H4 (cell line): ENCODE data around the gene KCNAB1. TPM values are rescaled to one million over a fixed set of nuclear protein-coding genes. Genes with fewer than 3 reads are reported as not detected.

Source experiments
- DNase-seq: peaks from one replicate; pipeline ENCODE4 v3.0.0-alpha.2; 2015; ENCODE audit warnings: low spot score
- total RNA-seq: library from RNA; depleted of rRNA; stranded (reverse); fragments of >200 nt; shearing (Covaris generic); gene quantifications from 2 replicates; pipeline ENCODE4 v1.2.3, GENCODE V29; 2014

Gene KCNAB1
- total RNA-seq, 1 experiment from 2014 or later, result 0.33 TPM

DNA sequence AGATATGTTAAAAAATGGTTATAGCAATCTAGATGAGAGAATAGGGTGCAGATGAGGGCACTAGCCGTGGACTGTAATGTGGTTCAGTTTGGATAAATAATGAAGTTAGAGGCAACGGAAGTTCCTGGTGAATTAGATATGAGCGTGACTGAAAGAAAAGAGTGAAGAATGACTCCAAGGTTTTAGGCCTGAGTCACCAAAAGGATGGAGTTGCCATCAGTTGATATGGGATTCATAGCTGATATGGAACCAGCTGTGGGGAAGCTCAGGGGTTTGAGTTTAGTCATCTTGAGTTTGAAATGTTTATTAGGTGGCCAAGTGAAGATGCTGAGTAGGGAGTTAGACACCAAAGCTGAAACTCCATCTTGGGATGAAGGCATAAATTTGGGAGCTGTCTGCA, 368.4 kb downstream of the KCNAB1 start:
- peak; percentile 26 for DNase-seq

DNA sequence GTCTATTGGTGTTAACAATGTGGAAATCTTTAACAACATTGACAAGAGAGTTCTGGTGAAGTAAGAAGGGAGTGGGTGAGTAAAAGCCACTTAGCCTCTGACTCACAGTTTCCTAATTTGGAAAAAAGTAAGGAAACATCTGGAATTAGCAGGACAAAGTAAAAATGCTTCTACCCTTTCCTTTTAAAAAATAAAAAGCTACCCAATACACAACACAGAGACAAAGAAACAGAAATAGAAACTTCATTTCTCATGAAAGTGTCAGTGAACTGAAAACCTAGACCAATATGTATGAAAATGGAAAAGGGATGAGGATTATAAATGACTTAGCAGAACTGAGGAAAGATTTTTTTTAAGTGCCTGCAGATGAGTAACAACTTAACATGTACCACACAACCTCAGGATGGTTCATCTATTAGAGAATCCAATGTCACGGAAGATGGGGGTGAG, 369.1 kb downstream of the KCNAB1 start:
- no peak for DNase-seq

DNA sequence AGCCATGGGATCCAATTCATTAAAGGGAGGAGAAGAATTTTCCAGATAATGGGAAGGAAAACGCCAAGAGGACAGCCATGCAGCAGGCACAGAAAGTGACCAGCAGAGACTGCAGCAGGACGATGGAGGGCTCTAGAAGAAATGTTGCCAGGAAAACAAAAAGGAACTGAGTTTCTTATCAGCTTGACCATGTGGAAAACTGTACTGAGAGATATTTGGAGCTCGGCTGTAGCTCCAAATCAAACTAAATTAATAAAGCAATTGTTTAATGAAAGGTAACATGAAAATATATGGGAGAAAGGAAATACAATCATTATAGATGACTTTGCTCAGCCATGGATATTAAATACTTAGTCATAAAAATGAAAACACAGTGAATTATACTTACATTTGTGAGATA, 370.8 kb downstream of the KCNAB1 start:
- no peak for DNase-seq

GRCh38 chr3:156492801-156493261, 372.5 kb downstream of the KCNAB1 start:
- DNase-seq, result no peak

GRCh38 chr3:156493887-156494286, 373.5 kb downstream of the KCNAB1 start:
- no peak for DNase-seq

DNA sequence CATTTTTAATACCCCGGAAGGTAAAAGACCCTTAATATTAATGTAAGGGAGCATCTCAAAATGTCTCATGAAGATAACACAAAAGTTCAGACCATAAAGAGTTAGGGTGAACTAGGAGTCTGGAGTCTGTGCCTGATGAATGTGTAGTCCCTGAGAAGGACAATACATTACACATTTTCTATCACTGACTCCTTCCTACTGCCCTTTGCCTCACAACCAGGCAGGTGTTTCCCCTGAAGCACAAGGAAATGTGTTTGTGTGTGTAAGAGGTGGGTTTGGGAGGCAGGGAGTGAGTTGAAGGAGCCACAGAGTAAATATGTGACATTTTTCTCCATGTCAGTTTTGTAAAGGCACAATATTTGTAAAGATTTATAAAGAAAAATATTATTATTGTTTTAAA, 375.4 kb downstream of the KCNAB1 start:
- no peak for DNase-seq

GRCh38 chr3:156497326-156497725, 376.9 kb downstream of the KCNAB1 start:
- no peak for DNase-seq

GRCh38 chr3:156498307-156498706, 377.9 kb downstream of the KCNAB1 start:
- no peak for DNase-seq

DNA sequence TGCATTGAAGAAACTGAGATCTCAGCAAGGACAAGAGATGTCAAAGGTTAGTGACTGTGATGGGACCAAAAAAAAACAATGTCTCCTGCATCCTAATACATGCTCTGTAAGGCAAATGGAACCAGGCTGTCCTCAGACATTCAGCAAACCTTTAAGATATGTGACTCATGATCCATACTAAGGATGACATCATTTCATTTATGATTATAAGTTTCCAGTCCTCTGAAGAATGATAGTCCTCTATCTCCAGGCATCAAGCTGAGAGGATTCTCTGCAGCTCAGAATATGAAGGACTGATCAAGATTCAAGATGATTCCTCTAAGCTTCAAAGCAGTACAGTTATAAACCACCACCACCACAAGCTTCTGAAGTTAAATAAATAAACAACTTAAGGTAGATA, 386.9 kb downstream of the KCNAB1 start:
- no peak for DNase-seq

DNA sequence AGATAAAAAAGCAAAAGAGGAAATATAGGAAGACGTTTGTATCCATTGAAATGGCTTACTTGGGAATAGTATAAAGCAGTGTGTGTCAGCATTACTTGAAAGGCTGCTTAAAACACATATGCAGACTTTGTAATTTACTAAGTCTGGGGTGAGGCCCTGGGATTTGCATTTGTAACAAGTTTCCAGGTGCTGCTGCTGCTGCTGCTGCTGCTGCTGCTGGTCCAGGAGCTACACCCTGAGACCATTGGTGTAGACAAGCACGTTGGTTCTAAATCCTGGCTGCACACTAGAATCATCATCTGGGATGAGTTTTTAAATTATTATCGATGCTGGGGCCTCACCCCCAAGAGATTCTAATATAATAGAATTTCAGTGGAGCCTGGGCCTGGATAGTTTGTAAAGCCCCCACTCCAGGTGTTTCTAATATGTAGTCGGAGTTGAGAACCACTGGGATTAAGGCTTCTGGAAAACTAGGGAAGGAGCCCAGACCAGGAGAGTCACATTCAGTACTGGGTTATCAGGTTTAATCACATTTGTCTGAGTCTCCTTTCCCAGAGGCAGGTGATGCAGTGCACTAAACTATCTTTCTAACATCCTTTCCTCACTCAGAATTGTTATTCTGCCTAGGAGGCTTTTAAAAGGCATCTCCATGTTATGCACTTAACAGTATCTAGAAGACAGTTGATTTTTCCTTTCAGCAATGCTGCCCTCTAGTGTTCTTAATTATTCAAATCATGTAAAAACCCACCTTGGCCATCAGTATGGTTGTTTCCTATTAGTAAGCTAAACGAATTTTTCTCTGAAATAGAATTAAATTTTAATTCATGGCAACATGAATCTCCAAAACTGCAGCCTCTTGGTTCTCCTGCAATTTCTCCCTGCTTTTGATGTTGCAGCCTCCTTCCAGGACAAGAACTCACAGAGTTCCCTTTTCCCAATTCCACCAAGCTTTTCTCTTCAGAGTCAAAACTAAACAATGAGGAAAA, 389.1 kb downstream of the KCNAB1 start:
- peak; percentile 58 for DNase-seq

DNA sequence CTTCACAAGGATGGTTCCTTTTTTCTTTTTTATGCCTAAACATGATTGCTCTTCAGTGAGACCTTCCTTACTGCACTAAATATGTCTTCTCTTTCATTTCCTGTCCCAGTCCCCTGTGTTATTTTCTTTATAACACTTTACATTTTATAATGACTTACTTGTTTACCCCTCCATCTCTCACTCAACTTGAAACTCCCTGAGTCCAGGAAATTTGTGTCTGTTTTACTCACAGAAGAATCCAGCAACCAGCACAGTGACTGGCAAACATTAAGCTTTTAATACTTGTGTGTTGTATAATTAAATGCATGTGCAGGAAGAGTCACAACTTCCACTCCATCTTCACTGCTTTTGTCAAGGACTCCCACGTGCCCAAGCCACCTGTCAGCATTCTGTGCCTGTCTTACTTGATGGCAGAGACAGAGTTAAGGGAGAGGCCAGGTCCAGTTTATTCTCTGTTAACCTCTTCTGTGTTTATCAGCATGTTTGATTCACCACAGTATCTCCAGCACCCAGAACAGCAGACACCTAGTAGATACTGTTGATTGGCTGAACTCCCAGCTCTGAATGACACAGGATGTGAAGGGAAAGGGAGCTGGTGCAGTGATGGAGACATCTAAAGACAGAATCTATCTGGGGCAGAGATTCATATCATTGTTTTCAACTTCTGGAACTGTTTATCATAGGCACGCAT, 391.8 kb downstream of the KCNAB1 start:
- no peak for DNase-seq

- DNase-seq, result peak; percentile 65
These were observed 393.2 kb downstream of the KCNAB1 start for GRCh38 chr3:156513619-156514018.

DNA sequence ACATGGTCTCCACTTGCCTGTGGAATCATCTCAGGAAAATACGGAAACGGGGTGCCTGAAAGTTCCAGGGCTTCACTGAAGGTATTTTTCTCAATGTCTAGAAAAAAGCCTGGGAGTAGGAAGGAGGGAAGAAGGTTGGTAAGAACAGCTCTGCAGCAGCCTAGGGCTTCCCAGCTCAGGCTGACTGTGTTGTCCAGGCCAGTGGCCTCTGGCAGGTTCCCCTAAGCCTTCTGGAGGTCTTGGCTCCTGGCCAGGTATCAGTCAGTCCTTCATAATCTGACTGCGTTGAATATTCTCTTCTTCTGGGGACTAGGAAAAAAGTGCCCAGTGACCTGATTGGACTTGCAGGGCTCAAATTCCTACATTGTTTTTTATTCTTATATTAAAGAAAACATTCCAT, 395.9 kb downstream of the KCNAB1 start:
- no peak for DNase-seq

- no peak for DNase-seq
These were observed 396.6 kb downstream of the KCNAB1 start for GRCh38 chr3:156516961-156517360.

- DNase-seq, result no peak
These were observed 398.3 kb downstream of the KCNAB1 start for GRCh38 chr3:156518726-156519125.

DNA sequence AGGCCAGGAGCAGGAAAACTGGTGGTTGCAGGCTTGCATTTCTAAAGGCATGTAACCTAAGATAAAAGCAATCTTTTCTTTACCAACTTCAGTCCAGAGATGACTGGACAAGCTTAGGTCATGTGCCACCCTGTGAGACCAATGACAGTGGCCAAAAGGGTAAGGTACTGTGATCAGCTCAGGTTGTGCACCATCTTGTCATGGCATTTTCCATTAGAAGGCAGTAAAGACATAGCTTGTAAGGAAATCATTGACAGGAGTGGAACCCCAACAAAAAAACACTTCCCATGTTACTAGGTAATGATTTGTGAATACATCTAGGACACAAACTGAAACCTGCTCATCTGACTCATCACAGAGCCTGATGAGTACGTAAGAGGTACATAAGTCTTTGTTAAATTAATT, 399.4 kb downstream of the KCNAB1 start:
- no peak for DNase-seq

DNA sequence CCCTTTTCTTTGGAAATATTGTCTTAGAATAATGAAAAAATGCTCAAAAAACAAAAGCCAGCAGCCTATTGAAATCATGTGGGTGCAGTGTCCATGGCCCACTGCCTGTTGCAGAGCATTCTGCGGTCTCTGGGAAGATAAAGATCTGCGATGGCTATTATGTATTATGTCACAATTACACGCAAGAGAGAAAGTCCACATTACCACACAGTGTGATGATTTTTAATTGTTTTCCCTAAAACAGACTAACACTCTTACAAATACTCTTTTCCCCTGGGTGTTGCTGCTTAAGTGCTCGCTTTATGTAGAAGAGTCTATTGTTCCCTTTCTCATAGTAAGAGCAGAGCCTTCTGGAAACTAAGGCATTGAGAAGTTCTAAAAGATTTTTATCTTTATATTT, 402.3 kb downstream of the KCNAB1 start:
- DNase-seq, result no peak

DNA sequence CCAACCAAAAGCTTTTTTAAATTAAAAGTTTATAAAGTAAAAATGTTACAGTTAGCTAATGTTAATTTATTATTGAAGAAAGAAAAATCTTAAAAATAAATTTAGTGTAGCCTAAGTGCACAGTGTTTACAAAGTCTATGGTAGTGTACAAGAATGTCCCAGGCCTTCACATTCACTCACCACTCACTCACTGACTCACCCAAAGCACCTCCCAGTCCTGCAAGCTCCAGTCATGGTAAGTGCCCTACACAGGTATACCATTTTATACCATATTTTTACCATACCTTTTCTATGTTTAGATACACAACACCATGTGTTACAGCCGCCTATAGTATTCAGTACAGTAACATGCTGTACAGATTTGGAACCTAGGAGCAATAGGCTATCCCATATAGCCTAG, 405.4 kb downstream of the KCNAB1 start:
- no peak for DNase-seq

DNA sequence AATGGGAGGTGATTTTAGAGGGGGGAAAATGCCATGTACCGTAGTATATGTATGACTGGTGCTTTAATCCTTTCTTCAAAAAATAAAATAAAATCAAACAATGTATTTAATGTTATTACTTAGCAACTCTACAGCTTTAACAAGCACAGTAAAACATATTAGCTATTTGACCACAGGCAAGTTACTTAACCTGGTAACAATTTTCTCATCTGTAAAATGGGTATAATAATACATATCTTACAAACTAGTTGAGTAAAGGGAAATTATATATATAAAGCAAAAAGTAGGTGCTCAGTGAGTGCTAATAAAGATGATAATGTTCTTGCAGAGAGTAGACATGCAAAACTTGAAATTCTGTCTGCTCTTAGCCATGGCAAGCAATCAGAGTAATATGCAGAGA, 406.7 kb downstream of the KCNAB1 start:
- DNase-seq, result no peak

GRCh38 chr3:156530980-156531379, 410.6 kb downstream of the KCNAB1 start:
- no peak for DNase-seq

GRCh38 chr3:156532730-156533129, 412.4 kb downstream of the KCNAB1 start:
- no peak for DNase-seq

DNA sequence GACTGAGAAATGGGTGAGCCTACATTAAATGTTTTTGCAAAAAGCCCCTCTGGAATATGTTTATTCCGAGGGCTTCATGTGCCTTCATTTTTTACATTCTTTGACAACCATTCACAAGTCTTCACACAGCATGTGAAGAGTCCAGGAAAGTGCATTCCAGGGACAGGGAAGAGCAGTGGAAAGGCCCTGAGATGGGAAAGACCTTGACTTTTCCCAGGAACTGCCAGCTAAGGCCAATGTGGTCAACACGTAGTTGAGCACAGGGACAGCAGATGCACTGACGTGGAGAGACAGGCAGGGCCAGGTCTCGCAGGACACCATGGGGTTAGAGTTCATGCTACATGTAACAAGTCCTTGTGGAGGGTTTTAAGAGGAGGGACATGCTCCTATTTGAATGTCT, 412.8 kb downstream of the KCNAB1 start:
- no peak for DNase-seq

GRCh38 chr3:156535162-156535627, 414.8 kb downstream of the KCNAB1 start:
- peak; percentile 99 for DNase-seq
